K562 (cell line): ENCODE data around the gene CAMSAP3. TPM values are rescaled to one million over a fixed set of nuclear protein-coding genes. Genes with fewer than 3 reads are reported as not detected.

Source experiments
- ARID3A ChIP-seq: IDR thresholded peaks from 2 replicates; pipeline ENCODE4 v1.6.1; 2012; ENCODE audit warnings: low read depth, low read length, improper control_type of control experiment, borderline replicate concordance
- BACH1 ChIP-seq: fragments of 200-800 bp; sonication (Bioruptor generic); IDR thresholded peaks from 2 replicates; pipeline ENCODE4 v1.6.1; 2016; ENCODE audit warnings: missing genetic modification characterization, missing compliant biosample characterization
- CBX3 ChIP-seq, 2 experiments: IDR thresholded peaks; 1 replicate in 1 of 2; 2 replicates in 1 of 2; pipeline ENCODE4 v1.6.1; 2012; ENCODE audit warnings: inconsistent platforms in 2 of 2, low read length in 2 of 2, borderline replicate concordance in 1 of 2, control low read depth in 1 of 2
- GATA2 ChIP-seq: sonication (generic); formaldehyde crosslinking; IDR thresholded peaks from 2 replicates; pipeline ENCODE4 v1.4.0; 2020; ENCODE audit warnings: mild to moderate bottlenecking, missing genetic modification reagents
- MCM2 ChIP-seq: fragments of 450-650 bp; IDR thresholded peaks from 2 replicates; pipeline ENCODE4 v1.6.1; 2017; ENCODE audit warnings: low read depth, mild to moderate bottlenecking
- SLC30A9 ChIP-seq: fragments of 250-450 bp; sonication (Bioruptor Pico); IDR thresholded peaks from 2 replicates; pipeline ENCODE4 v1.8.0; 2022; ENCODE audit warnings: mild to moderate bottlenecking, moderate library complexity
- TCFL5 ChIP-seq: fragments of 250-450 bp; sonication (Bioruptor Pico); conservative IDR thresholded peaks from 2 replicates; pipeline ENCODE4 v1.6.1; 2021; ENCODE audit warnings: mild to moderate bottlenecking, moderate library complexity, matching md5 sums
- TFAP4 ChIP-seq: sonication (generic); formaldehyde crosslinking; IDR thresholded peaks from 2 replicates; pipeline ENCODE4 v1.8.0; 2022; ENCODE audit warnings: missing genetic modification reagents, mild to moderate bottlenecking, moderate library complexity, borderline replicate concordance
- TGIF2 ChIP-seq: sonication (generic); formaldehyde crosslinking; IDR thresholded peaks from 2 replicates; pipeline ENCODE4 v1.8.1; 2022; ENCODE audit warnings: mild to moderate bottlenecking, missing genetic modification reagents, moderate library complexity
- THAP12 ChIP-seq: fragments of 250-450 bp; sonication (Bioruptor Pico); IDR thresholded peaks from 2 replicates; pipeline ENCODE4 v1.9.0; 2021; ENCODE audit warnings: mild to moderate bottlenecking, inconsistent platforms
- U2AF1 ChIP-seq: fragments of 200-400 bp; formaldehyde crosslinking; optimal IDR thresholded peaks from 2 replicates; pipeline ENCODE3; 2017; ENCODE audit warnings: mild to moderate bottlenecking, low read depth, low read length, moderate library complexity
- U2AF2 ChIP-seq: fragments of 200-400 bp; formaldehyde crosslinking; optimal IDR thresholded peaks from 2 replicates; pipeline ENCODE3; 2017; ENCODE audit warnings: low read depth, mild to moderate bottlenecking, low read length
- ZNF121 ChIP-seq: sonication (generic); formaldehyde crosslinking; conservative IDR thresholded peaks from 2 replicates; pipeline ENCODE4 v1.8.0; 2022; ENCODE audit warnings: missing genetic modification reagents
- ZNF431 ChIP-seq: sonication (generic); formaldehyde crosslinking; IDR thresholded peaks from 2 replicates; pipeline ENCODE4 v1.8.0; 2022; ENCODE audit warnings: mild to moderate bottlenecking, missing genetic modification reagents
- polyA plus RNA-seq, 8 experiments: library from polyadenylated mRNA; depleted of rRNA in 4 of 8; stranded (reverse) in 5 of 8; unstranded in 3 of 8; fragments of >200 nt; fragmentation: Nextera tagmentation in 2 of 8; fragmentation: Illumina TruSeq in 1 of 8; extraction: Ambion mirVana in 2 of 8; extraction: Trizol in 1 of 8; gene quantifications; 2 replicates each; pipeline versions ENCODE4 v1.2.1 to v1.2.3, GENCODE V29; 2011 to 2014; ENCODE audit warnings: inconsistent platforms in 1 of 8, missing spikeins in 1 of 8
- total RNA-seq, 7 experiments: library from RNA; depleted of rRNA in 6 of 7; stranded (reverse); fragments of >200 nt in 6 of 7; fragmentation: Illumina TruSeq in 2 of 7; extraction: Trizol in 2 of 7; gene quantifications; 2 replicates each; pipeline versions ENCODE4 v1.2.1 to v1.2.3, GENCODE V29; 2011 to 2021; ENCODE audit warnings: low replicate concordance in 1 of 7
- TF ChIP-seq, protein P1 (sequence below): fragments of 450-650 bp; IDR thresholded peaks from 2 replicates; pipeline ENCODE4 v1.6.1; 2018; ENCODE audit warnings: mild to moderate bottlenecking, low read depth; ENCODE audit not compliant: partially characterized antibody
- TF ChIP-seq, protein P2 (sequence below), 3 experiments: fragments of 200-800 bp in 1 of 3; sonication (Bioruptor generic) in 1 of 3; sonication (generic) in 1 of 3; formaldehyde crosslinking in 1 of 3; IDR thresholded peaks; 2 replicates each; pipeline versions ENCODE4 v1.6.1 to v1.8.0; 2016 to 2022; ENCODE audit warnings: mild to moderate bottlenecking in 2 of 3, missing compliant biosample characterization in 2 of 3, missing genetic modification characterization in 2 of 3, missing genetic modification reagents in 1 of 3

CAMSAP3 gene
- total and polyA plus RNA-seq, 9 of the 15 experiments (the other 6 are each of a cell fraction or from before 2014, with no cell fraction given): 0.01 to 0.89 (median 0.22) TPM; not detected in 1

GRCh38 chr19:7562646-7563393, 32.8 kb upstream of the CAMSAP3 start (continued):
- TF ChIP-seq THAP12 (CRISPR knock-in tag): no peak
- TF ChIP-seq MCM2: no peak
- TF ChIP-seq SLC30A9 (CRISPR knock-in tag): no peak
- peak; percentile 69 for TF ChIP-seq ZNF121 (CRISPR knock-in tag)
- no peak for TF ChIP-seq U2AF1
- TF ChIP-seq ZNF431 (CRISPR knock-in tag): peak; percentile 88
- peak; percentile 59 to 74; a peak in 2 of 3 replicates for TF ChIP-seq CBX3 (IDR thresholded peaks at IDR 0.05; ENCODE audit: borderline replicate concordance in 1 of 2, low read length in 2 of 2)
- TF ChIP-seq ARID3A: no peak
- TF ChIP-seq, protein P1, sequence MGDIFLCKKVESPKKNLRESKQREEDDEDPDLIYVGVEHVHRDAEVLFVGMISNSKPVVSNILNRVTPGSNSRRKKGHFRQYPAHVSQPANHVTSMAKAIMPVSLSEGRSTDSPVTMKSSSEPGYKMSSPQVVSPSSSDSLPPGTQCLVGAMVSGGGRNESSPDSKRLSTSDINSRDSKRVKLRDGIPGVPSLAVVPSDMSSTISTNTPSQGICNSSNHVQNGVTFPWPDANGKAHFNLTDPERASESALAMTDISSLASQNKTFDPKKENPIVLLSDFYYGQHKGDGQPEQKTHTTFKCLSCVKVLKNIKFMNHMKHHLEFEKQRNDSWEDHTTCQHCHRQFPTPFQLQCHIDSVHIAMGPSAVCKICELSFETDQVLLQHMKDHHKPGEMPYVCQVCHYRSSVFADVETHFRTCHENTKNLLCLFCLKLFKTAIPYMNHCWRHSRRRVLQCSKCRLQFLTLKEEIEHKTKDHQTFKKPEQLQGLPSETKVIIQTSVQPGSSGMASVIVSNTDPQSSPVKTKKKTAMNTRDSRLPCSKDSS: no peak
- TF ChIP-seq, protein P2, sequence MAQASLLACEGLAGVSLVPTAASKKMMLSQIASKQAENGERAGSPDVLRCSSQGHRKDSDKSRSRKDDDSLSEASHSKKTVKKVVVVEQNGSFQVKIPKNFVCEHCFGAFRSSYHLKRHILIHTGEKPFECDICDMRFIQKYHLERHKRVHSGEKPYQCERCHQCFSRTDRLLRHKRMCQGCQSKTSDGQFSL (CRISPR knock-in tag; IDR thresholded peaks at IDR 0.05): peak; percentile 97
- TF ChIP-seq, protein P2 (tag; IDR thresholded peaks at IDR 0.05): peak; percentile 64 to 84; a peak in 3 of 4 replicates
- peak; percentile 89 for TF ChIP-seq BACH1 (tag)
- peak; percentile 71; the same call in 1 of the 2 replicates for TF ChIP-seq GATA2 (CRISPR knock-in tag)
- TF ChIP-seq TCFL5 (CRISPR knock-in tag): no peak
- TF ChIP-seq TFAP4: peak; percentile 91
- TF ChIP-seq TGIF2 (CRISPR knock-in tag): peak; percentile 99
- no peak for TF ChIP-seq U2AF2
